ENCODE measurements around the gene S100A7.

DNA sequence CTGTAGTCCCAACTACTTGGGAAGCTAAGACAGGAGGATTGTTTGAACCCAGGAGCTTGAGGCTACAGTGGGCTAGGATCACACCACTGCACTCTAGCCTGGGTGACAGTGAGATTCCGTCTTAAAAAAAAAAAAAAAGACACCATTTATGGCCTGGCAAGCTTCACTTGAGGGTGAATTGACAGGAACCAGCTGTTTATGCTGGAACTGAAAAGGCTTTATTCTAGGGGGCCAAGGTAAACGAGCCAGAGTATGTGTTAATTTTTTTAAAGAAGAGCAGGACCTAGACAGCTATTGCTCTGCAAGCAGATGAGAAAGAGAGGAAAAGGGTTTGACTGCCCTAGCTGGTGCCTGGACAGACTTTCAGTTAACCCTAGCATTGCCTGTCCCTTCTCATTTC is 38.3 kb upstream of the S100A7 start:
- TF ChIP-seq, protein P1, sequence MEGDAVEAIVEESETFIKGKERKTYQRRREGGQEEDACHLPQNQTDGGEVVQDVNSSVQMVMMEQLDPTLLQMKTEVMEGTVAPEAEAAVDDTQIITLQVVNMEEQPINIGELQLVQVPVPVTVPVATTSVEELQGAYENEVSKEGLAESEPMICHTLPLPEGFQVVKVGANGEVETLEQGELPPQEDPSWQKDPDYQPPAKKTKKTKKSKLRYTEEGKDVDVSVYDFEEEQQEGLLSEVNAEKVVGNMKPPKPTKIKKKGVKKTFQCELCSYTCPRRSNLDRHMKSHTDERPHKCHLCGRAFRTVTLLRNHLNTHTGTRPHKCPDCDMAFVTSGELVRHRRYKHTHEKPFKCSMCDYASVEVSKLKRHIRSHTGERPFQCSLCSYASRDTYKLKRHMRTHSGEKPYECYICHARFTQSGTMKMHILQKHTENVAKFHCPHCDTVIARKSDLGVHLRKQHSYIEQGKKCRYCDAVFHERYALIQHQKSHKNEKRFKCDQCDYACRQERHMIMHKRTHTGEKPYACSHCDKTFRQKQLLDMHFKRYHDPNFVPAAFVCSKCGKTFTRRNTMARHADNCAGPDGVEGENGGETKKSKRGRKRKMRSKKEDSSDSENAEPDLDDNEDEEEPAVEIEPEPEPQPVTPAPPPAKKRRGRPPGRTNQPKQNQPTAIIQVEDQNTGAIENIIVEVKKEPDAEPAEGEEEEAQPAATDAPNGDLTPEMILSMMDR (IDR thresholded peaks at IDR 0.05; ENCODE audit: low read depth, low read length, missing input control) = no peak
- TF ChIP-seq, protein P2, sequence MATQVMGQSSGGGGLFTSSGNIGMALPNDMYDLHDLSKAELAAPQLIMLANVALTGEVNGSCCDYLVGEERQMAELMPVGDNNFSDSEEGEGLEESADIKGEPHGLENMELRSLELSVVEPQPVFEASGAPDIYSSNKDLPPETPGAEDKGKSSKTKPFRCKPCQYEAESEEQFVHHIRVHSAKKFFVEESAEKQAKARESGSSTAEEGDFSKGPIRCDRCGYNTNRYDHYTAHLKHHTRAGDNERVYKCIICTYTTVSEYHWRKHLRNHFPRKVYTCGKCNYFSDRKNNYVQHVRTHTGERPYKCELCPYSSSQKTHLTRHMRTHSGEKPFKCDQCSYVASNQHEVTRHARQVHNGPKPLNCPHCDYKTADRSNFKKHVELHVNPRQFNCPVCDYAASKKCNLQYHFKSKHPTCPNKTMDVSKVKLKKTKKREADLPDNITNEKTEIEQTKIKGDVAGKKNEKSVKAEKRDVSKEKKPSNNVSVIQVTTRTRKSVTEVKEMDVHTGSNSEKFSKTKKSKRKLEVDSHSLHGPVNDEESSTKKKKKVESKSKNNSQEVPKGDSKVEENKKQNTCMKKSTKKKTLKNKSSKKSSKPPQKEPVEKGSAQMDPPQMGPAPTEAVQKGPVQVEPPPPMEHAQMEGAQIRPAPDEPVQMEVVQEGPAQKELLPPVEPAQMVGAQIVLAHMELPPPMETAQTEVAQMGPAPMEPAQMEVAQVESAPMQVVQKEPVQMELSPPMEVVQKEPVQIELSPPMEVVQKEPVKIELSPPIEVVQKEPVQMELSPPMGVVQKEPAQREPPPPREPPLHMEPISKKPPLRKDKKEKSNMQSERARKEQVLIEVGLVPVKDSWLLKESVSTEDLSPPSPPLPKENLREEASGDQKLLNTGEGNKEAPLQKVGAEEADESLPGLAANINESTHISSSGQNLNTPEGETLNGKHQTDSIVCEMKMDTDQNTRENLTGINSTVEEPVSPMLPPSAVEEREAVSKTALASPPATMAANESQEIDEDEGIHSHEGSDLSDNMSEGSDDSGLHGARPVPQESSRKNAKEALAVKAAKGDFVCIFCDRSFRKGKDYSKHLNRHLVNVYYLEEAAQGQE (IDR thresholded peaks at IDR 0.05) = no peak
- TF ChIP-seq RAD21 (IDR thresholded peaks at IDR 0.05) = no peak
- TF ChIP-seq HNF4G (IDR thresholded peaks at IDR 0.05) = no peak
- TF ChIP-seq TAF1 (conservative IDR thresholded peaks at IDR 0.05) = no peak
- no peak for TF ChIP-seq EGR1 (IDR thresholded peaks at IDR 0.05; ENCODE audit: low read depth in 2 of 2)
- no peak for TF ChIP-seq JUND (IDR thresholded peaks at IDR 0.05)
- no peak for TF ChIP-seq MAX (IDR thresholded peaks at IDR 0.05)

Measured in liver (tissue), 3 donors.